GM18517 (cell line): ENCODE data around the gene GNAO1.

ENCODE experiments used
- ATAC-seq: cut with Tn5 transposase; IDR thresholded peaks from one replicate; pipeline ENCODE4 v1.9.1; 2021; ENCODE audit warnings: mild to moderate bottlenecking, moderate library complexity; ENCODE audit not compliant: unreplicated experiment

Gene GNAO1

DNA sequence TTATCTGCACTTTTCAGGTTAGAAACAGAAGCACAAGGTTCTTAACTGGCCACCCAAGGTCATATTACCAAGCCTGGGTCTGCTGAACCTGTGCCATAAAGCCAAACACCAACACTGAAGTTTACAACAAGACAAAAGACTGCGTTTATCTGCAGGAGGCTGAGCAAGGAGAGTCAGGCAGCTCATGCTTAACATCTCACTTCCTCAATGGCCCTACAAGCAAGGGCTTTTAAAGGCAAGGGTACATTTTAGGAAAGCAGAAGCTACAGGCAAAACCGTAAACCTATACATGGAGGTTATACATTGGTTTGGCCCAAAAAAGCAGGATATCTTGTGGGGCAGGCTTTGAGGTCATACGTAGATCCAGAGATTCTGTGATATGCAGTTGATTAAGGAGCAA is 91.2 kb downstream of the GNAO1 start:
- ATAC-seq, result no peak

DNA sequence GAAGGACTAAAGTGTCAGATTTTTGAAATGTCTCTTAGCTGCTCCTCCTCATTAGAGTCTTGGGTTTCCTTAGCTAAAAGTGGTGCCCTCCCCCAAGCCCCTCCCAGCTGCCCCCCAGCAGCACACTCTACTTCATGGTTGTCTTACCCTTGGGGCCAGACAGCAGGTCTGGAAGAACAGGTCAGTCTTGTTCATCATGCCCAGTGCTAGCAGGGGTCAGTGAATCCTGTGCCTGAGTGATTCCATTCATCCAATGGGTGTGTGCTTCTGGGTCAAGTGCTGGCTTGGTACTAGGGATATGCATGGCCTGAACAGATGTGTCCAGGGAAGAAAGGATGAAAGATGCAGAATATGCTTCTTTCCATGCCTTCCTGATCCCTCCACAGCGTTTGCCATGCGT is 93.2 kb downstream of the GNAO1 start:
- no peak for ATAC-seq

DNA sequence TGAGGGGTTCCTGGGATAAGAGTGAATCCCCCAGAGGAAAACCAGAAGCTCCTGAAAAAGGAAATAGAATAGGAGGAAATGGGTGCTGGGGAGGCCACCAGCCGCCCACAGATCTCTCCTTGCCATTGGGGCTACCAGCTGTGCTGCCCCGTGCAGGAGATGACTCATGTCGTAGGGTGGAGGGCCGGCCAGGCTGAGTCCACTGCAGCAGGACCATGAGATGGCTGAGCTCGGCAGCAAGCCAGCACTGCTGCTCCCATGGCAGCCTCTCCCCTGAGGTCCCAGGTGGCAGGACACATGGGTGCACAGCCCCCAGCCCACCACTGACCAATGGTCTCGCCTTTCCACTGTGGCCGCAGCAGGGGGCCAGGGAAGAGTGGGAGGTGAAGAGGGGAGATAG is 95.5 kb downstream of the GNAO1 start:
- no peak for ATAC-seq

DNA sequence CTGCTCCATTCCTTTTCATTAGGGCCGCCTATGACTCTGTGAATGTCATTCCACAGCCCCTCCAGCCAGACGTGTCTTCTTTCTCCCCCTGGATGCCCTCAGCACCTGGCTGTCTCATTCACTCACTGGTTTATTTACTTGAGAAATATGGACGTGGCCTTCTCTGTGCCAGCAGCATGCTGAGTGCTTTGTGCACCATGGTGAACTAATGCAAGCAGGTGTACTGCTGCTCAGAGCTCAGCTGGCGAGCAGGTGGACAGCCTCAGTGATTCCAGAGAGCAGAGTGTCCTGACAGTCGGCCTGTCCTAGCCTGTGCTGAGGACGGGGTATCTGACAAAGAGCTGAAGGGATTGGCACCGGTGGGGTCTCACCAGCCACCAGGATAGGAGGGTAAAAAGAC is 96.7 kb downstream of the GNAO1 start:
- no peak for ATAC-seq

DNA sequence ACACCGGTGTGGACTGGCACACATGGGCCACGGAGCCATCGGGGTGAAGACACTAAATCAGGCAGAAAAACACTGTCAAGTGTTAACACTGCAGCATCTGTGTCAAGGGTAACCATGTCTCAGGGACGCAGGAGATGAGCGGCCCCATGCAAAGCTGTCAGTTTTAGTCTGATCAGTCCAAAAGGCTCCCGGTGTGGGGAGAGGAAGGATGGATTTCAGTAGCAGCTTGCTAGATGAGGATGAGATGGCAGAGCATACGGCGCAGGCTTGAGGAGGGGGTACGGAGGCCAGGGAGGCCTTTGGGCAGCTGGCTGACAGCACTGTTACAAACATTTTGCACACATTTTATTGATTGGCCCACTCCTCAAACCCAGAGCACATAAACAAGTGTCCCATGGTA is 98.1 kb downstream of the GNAO1 start:
- ATAC-seq, result no peak

DNA sequence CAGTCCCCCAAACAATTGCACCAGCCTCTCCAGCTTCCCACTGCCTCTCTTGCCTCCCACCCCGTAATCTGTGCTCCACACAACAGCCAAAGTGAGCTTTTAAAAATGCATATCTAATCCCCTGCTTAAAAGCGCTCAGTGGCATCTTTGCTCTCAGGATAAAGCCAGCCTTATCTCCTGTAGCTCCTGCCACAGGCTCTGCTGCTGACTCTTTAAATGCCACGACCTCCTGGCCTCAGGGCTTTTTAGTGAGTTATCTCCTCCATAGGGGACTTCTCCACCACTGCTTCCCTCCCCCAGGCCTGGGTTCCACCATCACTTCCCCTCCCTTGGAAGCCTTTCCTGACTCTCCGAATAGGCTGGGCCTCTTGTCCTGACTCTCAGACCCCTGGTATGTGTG is 98.6 kb downstream of the GNAO1 start:
- ATAC-seq, result no peak

DNA sequence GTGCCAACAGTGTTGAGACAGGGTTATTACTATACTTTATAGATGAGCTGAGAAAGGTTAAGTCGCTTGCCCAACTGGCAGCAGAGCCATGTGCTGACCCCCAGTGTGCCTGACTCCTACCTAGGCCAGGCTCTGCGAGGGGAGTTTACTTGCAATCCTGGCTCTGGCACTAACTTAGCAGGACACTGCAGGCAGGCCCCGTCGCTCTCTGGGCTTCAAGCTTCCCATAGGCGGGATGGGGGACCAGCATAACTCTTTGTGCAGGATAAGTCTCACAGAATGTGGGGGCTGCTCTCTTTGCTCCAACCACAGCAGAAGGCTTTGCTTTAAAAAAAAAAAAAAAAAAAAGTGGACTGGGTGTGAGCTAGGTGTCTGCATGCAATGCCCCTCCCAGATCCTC is 102.7 kb downstream of the GNAO1 start:
- ATAC-seq, result no peak

DNA sequence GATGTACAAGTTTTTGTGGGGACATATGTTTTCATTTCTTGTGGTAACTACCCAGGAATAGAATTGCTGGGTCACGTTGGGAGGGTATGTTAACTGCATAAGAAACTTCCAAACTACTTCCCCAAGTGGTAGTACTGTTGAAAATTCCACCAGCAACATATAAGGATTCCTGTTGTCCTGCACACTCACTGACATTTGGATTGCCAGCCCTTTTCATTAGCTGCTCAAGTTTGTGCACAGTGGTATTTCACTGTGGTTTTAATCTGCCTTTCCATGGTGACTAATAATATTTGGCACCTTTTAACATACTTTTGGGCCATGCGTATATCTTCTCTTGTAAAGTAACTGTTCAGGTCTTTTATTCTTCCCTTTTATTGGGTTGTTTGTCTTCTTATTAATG is 103.3 kb downstream of the GNAO1 start:
- no peak for ATAC-seq

DNA sequence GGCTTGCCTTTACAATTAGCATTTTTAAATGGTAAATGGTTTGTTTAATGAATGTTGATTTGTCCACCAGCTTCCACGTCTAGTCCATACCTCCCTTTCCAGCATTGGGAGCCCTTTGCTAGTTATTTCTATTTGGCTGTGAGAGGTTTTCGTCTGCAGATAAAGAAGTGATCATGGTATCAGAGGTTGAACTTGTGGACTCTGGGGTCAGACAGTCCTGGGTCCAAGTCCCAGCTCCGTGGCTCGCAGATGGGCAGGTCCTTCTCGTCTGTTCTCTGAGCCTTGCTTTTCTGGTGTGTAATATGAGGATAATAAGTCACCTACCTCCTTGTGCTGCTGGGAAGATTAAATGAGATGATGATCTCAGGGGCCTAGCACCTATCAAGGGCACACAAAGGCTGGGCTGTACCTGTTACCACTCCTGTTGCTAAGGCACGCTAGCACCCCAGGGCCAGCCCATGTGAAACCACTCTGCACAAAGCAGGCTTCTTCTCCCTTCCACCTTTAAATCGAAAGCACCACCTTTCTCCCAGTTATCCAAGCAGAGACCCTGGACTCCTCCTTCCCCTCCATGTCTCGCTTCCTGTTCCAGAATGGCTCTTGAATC is 103.9 kb downstream of the GNAO1 start:
- no peak for ATAC-seq

DNA sequence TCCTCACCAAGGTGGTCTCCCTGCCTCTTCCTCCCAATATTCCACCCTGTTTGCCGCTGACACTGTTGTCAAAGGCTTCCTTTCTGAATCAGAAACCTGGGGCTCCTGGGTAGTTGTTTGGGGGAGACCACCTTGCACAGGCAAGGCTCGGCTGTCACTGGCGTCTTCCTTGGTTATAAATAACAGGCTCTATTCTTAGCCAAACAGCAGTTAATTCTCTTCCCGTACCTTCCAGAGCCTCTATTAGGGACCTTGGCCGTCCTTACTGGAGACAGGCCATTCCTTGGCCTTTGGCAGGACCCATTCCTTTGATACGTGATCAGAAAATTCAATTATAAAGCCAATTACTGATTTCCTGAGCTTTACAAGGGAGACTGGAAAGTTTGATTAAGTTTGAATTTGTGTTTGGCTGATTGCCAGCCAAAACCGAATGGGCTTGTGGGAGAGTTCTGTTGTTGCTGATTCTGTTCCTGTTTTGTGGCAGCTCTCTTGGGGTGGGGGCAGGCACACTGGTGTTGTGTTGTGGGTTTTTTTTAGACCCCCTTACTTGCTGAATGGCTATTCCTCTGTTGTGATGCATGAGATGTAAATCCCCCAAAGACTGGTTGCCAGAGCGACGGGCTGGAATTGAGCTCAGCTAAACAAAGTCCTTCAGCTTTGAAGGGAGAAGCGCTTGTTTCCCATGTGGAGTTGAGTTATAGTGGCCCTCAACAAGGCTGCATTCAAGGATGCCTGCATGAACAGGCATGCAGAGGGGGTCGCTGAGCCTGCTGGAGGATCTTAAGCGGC is 104.6 kb downstream of the GNAO1 start:
- no peak for ATAC-seq

DNA sequence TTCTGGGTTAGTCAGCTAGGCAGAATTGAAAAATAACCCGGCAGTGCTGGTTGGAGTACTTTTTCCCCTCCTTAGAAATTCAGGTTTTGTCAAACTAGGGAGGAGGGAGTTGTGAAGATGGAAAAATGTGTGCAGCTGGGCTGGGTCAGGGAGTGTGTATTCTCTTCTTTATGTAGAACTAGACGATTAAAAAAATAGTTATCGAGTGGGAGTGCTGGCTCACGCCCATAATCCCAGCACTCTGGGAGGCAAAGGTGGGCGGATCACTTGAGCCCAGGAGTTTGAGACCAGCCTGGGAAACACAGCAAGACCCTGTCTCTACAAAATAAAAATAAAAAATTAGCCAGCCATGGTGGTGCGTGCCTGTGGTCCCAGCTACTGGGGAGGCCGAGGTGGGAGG is 106.4 kb downstream of the GNAO1 start:
- ATAC-seq, result no peak

DNA sequence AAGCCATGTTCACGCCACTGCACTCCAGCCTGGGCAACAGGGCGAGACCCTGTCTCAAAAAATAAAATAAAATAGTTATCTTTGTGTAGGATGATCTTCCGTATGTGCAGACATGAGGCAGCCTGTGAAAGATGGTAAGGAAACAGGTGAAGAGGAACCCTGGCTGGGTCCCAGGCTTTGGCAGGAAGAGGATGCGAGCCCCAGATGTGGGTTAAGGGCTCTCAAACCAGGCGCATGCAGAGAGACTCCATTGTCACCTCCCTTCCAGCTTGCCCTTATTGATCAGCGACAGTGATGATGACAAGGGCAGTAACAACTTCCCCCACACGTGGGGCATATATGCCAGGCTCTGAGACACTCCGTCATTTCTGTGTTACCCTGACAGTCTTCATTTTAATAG is 106.8 kb downstream of the GNAO1 start:
- no peak for ATAC-seq

DNA sequence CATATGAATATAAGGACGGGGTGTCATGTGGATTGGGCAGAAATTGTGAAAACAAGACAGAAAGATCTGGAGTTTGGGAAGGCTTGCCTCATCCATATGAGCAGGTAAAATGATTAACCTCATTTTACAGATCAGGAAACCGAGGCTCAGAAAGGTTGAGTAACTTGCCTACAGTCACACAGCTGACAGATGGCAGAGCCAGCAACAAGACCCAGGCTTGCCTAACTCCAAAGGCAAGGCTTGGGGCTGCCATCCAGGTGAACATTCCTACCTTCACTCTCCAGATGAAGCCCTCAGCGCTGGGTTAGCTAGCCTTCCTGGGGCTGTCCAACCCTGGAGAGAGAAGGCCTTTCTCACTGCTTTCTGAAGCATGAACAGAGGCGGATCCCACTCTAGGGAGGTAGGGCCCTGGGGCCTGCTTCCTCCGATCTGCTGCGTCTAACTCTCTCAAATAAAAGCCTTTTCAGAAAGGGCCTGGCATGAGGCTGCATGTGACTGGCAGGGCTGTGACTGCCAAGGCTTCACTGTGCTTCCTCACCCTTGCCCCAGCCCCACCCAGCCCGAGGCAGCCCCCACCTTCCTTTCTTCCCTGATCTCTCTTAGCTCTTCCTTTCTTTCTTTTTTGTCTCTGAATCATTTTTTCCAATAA is 107.8 kb downstream of the GNAO1 start:
- no peak for ATAC-seq

DNA sequence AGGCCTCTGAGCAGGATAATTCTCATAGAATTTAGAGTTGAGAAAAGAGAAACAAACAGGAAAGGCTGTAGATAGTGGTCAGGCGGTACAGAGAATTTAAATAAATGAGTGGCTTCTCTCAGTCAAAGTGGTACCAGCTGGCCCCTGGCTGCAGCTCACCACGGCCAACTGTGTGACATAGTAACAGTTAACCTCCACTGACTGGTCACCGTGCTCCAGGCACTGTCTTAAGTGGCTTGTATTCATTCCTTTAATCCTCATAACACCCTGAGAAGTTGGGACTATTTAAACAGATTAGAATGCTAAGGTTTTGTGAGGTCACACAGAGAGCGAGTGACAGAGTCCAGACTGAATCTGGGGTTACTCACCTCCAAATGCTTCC is 108.9 kb downstream of the GNAO1 start:
- ATAC-seq, result no peak

DNA sequence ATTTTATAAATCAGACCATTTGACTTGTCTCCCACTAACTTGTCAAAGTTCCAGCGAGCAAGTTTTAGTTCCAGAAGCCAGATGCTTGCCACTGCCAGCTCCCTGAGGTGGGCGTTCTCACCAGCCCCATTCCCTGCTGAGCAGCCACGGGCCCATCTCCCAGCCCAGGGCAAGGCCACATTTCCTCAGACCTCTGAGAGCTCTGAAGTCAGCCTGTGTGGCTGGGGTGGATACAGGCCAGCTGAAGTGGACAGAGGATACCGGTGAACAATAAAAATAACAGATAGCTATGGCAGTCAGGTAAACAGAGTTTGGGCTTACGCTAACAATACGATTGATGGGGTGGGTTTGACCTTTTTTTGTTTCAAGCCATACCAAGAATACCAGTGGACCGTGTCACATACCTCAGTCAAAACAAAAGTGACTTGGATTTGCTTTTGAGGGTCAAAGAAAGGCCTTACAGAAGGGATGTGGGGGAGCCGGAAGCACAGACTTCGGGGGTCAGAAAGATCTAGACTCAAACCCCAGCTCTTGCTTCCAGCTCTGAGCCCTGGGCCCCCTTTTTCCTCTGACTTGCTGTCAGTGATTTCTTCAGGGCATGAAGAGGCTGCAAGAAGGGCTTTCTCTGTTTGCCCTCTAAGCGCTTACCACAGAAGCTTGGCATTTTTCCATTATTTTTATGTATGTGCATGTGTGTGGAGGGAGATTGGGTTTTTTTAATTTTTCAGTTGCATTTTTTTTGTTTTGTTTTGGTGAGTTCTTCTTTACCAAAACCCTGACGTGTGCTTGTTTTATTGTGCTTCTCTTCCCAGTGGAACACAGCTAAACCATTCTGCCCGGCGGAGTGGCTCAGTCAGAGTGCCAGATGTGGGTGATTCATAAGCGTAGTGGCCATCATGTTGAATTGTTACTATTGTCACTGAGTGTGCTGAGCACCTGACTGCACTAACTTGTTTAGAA is 109.9 kb downstream of the GNAO1 start:
- ATAC-seq, result no peak

DNA sequence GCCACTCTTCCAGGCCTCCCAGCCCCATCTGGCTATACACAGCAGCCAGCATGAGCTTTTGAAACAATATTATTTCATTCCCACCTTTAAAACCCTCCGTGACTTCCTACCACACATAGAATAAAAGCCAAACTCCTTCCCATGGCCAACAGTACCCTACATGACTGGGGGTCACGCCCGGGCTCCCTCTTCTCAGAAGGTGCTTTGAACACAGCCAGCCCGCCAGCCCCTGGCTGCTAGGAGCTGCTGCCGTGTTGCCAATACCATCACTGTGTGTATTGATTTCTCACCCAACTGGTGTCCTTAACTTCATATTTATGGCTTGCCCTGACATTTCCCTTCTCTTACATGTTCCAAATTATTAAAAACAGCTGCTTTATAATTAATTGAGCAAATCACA is 111.2 kb downstream of the GNAO1 start:
- no peak for ATAC-seq

DNA sequence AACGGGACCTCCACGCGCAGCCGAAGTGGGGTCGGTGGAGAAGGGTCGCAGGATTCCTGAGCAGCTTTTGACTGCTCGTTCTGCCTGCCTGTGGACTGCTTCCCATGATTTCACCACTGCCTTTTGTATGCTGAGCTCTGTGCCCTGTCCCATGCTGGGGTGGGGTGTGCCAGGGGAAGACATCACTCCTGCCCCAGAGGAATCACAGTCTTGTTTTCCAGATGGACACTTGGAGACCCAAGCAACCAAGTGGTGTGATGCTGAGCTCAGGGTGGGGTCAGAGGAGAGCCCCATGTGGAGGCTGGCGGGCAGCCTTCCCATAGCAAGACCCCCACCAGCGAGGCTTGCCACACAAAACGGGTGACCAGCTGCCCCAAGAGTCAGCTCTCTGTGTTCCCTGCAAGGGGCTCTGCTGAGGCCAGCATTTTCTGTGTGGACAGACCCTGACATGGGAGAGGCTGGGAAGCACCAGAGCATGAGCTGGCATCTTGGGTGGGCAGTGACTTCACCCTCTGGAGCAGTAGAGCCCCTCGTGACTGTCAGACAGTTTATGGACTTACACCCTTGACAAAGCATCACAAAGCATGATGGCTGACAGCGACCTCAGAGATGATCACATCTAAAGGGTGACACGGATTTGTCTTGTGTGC is 111.9 kb downstream of the GNAO1 start:
- no peak for ATAC-seq

DNA sequence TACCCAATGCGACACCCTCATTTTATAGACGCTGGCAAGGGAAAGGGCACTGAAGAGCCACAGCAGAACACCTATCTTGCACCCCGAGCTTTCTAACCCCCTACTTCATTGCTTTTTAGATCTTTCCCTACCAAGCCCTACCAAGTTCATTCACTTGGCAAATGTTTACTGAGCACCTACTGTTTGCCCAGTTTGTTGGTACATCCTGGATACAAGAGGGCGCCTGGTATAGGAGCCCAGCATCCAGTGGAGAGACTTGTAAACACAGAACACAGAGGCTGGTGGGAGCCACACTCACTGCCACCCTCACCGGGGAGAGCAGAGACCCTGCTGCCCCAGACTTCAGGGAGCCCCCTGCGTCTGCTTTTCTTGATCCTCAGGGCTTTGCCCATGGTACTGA is 112.6 kb downstream of the GNAO1 start:
- no peak for ATAC-seq

DNA sequence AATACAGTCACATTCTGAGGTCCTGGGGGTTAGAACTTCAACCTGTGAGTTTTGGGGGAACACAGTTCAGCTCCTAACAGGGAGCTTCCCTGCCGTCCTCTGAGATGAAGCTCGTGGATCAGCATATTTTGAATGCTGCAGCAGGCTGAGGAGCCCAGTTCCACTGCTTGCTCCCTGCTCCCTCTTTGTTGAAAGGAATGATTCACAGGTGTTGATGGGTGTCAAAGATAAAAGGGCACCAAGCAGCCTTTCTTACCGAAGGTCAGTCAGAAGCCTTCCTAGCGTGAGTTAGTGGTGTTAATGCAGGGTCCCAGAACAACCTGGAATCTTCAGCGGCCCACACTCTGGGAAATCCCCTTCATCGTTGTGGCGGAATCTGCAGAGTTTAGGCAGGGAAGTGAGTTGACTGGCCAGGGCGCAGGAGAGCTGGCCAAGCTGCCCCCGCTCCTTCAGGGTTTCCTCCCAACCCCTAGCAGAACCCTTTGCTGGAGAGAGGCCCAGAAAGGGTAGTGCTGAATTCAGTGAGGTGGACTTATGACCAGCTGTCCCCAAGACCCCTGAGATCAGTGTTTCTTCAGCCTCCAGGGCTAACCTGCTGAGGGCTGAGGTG is 114.8 kb downstream of the GNAO1 start:
- ATAC-seq, result no peak
